Measurements from ENCODE around the gene NINL.

DNA sequence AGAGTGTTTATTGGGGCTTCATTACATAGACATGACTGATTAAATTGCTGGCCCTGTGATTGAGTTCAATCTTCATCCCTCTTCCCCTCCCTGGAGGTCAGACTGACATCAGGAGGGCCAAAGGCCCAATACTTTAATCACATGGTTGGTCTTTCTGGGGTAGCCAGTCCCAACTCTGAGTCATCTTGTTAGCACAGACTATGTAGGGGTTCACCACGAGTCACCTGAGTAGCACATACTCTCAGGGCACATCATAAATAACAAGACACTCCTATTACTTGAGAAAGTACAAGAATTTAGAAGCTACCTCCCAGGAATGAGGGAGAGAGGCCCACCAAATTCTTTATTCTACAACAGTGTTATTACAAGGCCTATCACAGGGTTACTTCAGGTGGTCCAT is 166.6 kb downstream of the NINL start:
- TF ChIP-seq CTCF (IDR thresholded peaks at IDR 0.05; ENCODE audit: low read length) (no peak), EZH2 (IDR thresholded peaks at IDR 0.05; ENCODE audit: borderline replicate concordance, low read length) (no peak)

Data from OCI-LY1 (cell line).